AG04450 (cell line): ENCODE results near the gene GLIS1. TPM values are rescaled to one million over a fixed set of nuclear protein-coding genes. Genes with fewer than 3 reads are reported as not detected.

Experiments used
- CTCF ChIA-PET: fragments of 300-600, 350-600 bp; formaldehyde crosslinking; extraction: SDS; loops from one replicate; lab custom pipeline; 2022; ENCODE audit warnings: antibody characterized with exemption, inconsistent platforms; lab: Charles Lee
- POLR2A ChIA-PET: fragments of 350-600 bp; formaldehyde crosslinking; extraction: SDS; loops from one replicate; lab custom pipeline; 2021; ENCODE audit warnings: antibody characterized with exemption, inconsistent platforms; lab: Yijun Ruan, JAX
- DNase-seq: peaks from one replicate; pipeline ENCODE4 v3.0.0-alpha.2; 2011; ENCODE audit warnings: low read depth, low spot score
- H3K27ac ChIP-seq: one replicate; pipeline ENCODE4 v1.5.1; 2012; ENCODE audit warnings: low read depth, low read length, control low read depth
- H3K27me3 ChIP-seq: one replicate; pipeline ENCODE4 v1.6.0; 2012; ENCODE audit warnings: low read length; ENCODE audit not compliant: control insufficient read depth, insufficient read depth
- H3K4me3 ChIP-seq: 2 replicates; pipeline ENCODE4 v1.5.1; 2011; ENCODE audit warnings: mild to moderate bottlenecking, low read depth, low read length, control low read depth
- H3K9me3 ChIP-seq: 2 replicates; pipeline ENCODE4 v1.5.1; 2012; ENCODE audit warnings: low read length; ENCODE audit not compliant: control insufficient read depth, insufficient read depth
- CTCF ChIP-seq: IDR thresholded peaks from 2 replicates; pipeline ENCODE4 v1.5.1; 2011; ENCODE audit warnings: low read depth, low read length, control low read depth, inconsistent platforms
- polyA plus RNA-seq: library from polyadenylated mRNA; depleted of rRNA; stranded (reverse); fragments of >200 nt; gene quantifications from 2 replicates; pipeline ENCODE4 v1.2.3, GENCODE V29; 2011

GLIS1 gene
- polyA plus RNA-seq, 1 experiment: 0.77 TPM

DNA sequence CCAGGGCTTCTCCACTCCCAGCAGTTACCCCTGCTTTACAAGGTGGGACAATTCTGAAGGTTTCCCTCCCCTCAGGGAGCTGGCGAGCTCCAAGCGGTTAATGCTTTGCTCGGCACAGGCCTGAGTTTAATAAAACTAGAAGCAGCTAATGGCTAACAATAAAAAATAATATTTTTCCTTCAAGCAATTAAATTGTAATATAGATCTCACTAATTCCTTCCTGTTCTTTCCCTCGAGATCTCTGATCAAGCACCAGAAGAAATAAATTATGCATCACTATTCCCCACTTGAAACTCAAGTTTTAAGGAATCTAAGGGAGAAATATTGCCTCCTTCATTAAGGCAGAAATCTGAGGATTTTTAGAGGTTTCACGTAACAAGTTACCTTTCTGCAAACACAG lies 42.9 kb downstream of the GLIS1 start:
- Histone ChIP-seq H3K4me3 (no peak overlapping the region), H3K27me3 (no peaks in the 10 kb centered on the region), H3K27ac (no peak overlapping the region), H3K9me3 (no peaks in the 10 kb centered on the region; the same call in 1 of the 2 replicates)
- CTCF ChIA-PET: interaction anchor here (0.6 kb wide), 1 partner anchor 87 kb away, joined by 5 read pairs; no protein-coding TSS in a partner anchor
- DNase-seq: no peak
- no peak for TF ChIP-seq CTCF
- POLR2A ChIA-PET: no interaction called here

GRCh38 chr1:53695116-53695515 lies 43.8 kb downstream of the GLIS1 start:
- CTCF ChIA-PET: no interaction called here
- Histone ChIP-seq H3K27ac (no peak overlapping the region), H3K4me3 (no peak overlapping the region), H3K9me3 (no peaks in the 10 kb centered on the region; the same call in 1 of the 2 replicates), H3K27me3 (no peaks in the 10 kb centered on the region)
- DNase-seq: no peak
- POLR2A ChIA-PET: no interaction called here
- no peak for TF ChIP-seq CTCF

DNA sequence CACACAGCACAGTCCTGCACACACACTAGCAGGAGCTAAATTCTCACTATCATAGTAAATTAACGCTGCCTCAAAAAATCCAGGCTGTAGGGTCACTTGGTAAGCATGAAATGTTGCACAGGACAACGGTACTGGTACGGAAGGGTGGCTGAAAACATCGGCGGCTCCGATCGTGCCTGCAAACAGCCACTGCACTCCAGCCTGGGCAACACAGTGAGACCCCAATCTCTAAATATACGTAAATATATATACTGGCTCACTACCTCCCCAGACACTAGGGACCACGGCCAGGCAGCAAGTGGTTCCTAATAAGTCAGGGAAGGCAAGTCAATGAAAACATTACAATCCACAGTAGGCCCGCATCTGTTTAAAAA lies 44.3 kb downstream of the GLIS1 start:
- Histone ChIP-seq H3K27ac (no peak overlapping the region), H3K9me3 (no peaks in the 10 kb centered on the region; the same call in 1 of the 2 replicates), H3K4me3 (no peak overlapping the region), H3K27me3 (no peaks in the 10 kb centered on the region)
- TF ChIP-seq CTCF: no peak
- POLR2A ChIA-PET: no interaction called here
- CTCF ChIA-PET: no interaction called here
- DNase-seq: no peak

DNA sequence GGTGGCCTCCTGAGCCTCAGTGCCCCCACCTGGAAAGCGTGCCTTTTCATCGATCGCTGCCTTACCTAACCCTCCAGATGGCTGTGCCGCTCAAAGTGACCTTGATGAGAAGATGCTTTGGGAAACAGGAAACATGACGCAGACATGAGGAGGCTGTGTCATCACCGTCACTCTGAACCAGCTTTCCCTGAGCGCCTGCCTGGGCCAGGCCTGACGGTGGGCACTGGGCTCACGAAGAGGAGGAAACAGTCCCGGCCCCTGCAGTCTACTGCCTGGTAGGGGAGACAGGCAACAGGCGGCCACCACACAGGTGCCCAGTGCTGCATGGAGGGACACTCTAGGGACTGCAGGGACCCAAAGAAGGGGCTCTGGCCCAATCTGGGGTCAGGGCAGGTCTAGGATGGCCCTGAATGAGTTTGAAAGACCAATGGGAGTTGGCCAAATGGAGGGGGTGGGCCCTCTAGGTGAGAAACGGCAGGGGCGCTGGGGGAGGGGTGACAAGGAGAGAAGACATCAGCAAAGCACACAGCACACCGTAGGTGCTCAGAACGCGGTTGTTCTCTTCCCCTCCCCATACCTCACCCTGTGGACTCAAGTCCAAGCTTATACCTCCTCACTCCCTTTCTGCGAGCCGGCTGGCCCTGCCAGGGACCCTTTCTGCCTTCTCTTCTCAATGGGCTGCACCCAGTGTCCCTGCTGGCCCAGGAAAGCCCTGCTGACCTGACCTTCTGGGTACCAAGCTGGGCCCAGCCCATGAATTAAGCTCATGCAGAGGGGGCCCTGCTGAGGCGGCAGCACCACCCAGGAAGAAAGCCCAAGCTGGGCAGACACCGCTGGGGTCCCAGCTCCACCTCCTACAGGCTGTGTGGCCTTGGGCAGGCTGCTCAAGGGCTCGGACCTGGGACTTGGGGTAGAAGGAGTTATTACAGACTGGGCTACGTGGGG lies 44.9 kb downstream of the GLIS1 start:
- H3K9me3 ChIP-seq: no peaks in the 10 kb centered on the region; the same call in 1 of the 2 replicates
- no peak for TF ChIP-seq CTCF
- CTCF ChIA-PET: no interaction called here
- DNase-seq: no peak
- POLR2A ChIA-PET: no interaction called here
- no peaks in the 10 kb centered on the region for H3K27me3 ChIP-seq
- no peak overlapping the region for H3K4me3 ChIP-seq
- no peak overlapping the region for H3K27ac ChIP-seq

DNA sequence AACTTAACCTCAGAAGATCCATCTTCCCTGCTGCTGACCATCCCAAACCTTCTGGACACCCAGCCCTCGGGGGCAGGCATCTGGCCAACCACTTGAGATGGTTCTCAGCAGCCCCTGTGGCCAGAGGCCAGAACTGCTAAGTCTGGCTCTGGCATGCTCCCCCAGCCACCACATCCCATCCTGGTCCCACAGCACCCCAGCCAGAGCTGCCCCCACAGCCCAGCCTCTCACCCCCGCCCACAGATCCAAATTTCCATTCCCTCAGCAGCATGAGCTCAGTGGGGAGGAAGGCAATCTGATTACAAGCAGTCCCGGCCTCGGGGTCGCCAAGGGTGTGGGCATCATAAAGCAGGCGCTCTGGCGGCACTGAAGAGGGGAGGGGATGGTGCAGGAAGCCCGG lies 45.6 kb downstream of the GLIS1 start:
- H3K27ac ChIP-seq: no peak overlapping the region
- POLR2A ChIA-PET: no interaction called here

More for the DNA sequence above, 45.6 kb downstream of the GLIS1 start:
- no peak overlapping the region for H3K4me3 ChIP-seq
- no peaks in the 10 kb centered on the region; the same call in 1 of the 2 replicates for H3K9me3 ChIP-seq
- TF ChIP-seq CTCF: no peak
- no peak for DNase-seq
- CTCF ChIA-PET: no interaction called here
- H3K27me3 ChIP-seq: no peaks in the 10 kb centered on the region
